HFF-Myc (cell line): ENCODE results near the gene CYP26C1.

Experiments used
- DNase-seq: peaks from one replicate; pipeline ENCODE4 v3.0.0-alpha.2; 2011; ENCODE audit warnings: low read depth; ENCODE audit errors: extremely low read depth
- H3K4me3 ChIP-seq: replicated peaks from 2 replicates; pipeline ENCODE4 v1.5.1; 2011; ENCODE audit warnings: low read depth, mild to moderate bottlenecking, control low read depth, low read length
- TF ChIP-seq, protein P1 (sequence below): IDR thresholded peaks from 2 replicates; pipeline ENCODE4 v1.5.1; 2012; ENCODE audit warnings: mild to moderate bottlenecking, low read depth, low read length, control low read depth; ENCODE audit errors: missing control alignments

Gene CYP26C1

DNA sequence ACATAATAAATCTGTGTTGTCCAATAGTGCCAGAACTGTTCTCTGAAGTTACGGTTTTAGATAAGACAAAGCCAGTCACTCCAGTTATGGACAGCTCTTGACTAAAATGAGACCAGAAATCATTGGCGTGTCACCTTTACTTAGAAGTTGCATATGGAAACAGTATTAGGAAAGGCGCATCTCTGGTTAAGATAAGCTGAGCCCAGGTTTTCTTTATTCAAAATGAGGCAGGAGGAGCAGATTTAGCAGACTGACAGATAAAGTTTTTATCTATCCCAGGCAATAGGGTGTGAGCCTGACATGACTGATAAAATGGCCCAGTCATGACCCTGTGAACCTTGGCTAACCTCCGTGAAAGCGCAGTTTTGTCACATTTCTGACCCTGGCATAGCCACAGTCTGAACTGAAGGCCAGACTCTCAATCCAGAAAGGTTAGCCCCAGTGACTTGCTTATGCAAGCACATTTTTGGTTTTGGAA is 17.3 kb downstream of the CYP26C1 start:
- TF ChIP-seq, protein P1, sequence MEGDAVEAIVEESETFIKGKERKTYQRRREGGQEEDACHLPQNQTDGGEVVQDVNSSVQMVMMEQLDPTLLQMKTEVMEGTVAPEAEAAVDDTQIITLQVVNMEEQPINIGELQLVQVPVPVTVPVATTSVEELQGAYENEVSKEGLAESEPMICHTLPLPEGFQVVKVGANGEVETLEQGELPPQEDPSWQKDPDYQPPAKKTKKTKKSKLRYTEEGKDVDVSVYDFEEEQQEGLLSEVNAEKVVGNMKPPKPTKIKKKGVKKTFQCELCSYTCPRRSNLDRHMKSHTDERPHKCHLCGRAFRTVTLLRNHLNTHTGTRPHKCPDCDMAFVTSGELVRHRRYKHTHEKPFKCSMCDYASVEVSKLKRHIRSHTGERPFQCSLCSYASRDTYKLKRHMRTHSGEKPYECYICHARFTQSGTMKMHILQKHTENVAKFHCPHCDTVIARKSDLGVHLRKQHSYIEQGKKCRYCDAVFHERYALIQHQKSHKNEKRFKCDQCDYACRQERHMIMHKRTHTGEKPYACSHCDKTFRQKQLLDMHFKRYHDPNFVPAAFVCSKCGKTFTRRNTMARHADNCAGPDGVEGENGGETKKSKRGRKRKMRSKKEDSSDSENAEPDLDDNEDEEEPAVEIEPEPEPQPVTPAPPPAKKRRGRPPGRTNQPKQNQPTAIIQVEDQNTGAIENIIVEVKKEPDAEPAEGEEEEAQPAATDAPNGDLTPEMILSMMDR: no peak
- no peak for DNase-seq
- H3K4me3 ChIP-seq: no peak overlapping the region

DNA sequence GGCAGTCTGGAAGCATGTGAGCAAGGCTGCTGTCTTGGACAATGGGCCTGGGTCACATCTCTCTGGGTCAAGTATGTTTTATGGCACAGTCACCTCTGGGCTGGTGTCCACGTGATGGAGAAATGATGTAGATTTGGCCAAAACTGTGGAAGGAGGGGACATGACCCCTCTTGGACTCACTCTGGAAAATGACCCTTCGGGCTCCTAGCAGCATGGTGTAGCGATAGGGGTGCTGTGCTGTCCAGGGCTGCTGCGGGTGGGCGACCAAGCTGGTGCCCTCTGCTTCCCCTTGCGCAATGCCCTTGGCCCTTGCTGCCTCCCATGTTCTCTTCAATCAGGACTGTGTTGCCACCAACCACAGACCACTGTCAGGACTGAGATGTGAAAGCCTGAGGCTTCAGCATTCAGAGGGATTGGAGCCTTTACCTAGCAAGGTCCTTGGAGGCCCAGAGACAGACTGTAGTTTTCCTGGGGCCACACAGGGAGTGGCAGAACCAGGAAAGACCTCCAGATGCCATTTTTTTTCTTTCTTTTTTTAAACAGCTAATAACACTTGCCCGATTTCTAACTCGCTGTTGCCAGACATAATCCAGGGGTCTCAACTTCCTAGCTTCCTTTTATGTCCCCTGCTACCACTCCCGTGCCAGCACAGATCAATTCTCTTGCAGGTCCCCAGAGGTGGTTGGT is 19.2 kb downstream of the CYP26C1 start:
- TF ChIP-seq, protein P1: no peak
- DNase-seq: no peak

DNA sequence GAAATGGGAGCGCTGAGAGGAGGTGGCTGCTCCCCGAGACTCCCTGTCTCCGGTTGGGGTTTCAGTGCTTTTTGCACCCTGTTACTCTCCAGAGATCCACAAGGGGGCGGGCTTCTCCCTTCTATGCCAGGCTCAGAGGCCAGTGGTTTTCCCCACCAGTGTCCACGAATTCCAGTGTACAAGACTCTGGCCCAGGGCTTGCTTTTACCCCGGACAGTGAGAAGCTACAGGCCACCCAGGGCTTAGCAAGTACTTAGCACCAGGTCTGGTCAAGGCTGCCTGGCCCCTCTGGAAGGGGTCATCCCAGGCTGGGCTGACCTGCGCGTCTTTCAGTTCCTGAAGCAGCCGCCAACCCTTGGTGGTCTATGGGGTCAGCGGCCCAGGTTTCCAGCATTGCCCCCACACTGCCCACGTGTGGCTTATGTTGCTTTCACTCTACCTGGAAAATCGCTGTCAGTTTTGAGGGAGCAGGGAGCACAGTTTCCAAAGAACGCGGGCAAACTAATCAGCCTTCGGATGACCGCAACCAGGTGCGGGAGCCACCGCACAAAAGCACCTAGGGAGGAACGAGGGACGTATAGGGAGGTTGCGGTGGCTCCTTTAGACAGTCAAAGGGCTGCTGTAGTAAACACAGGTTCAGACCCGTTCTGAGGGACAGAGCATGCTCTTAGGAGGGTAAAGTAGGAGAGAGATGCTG is 19.9 kb downstream of the CYP26C1 start:
- TF ChIP-seq, protein P1: peak; percentile 89
- H3K4me3 ChIP-seq: no peak overlapping the region
- DNase-seq: no peak

More for the DNA sequence above, 19.2 kb downstream of the CYP26C1 start:
- H3K4me3 ChIP-seq: no peak overlapping the region

DNA sequence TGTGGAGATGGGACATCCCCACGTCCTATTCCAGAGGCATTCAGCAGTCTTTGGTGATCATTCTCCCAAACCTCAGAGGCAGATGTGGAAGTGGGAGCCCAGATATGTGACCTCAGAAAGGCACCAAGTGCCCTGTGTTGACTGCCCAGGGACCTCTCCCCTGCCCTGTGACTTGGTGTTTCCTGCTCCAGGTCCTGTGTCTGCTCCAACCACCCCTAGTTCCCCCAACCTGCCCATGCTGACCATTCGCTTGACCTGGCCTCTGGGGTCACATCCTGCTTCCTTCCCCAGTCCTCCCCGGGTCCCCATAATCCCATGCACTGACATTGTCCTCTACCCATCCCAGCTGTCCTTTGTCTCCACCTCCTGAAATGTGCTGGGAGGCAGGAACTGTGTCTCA is 20.7 kb downstream of the CYP26C1 start:
- DNase-seq: no peak
- no peak overlapping the region for H3K4me3 ChIP-seq
- TF ChIP-seq, protein P1: no peak

DNA sequence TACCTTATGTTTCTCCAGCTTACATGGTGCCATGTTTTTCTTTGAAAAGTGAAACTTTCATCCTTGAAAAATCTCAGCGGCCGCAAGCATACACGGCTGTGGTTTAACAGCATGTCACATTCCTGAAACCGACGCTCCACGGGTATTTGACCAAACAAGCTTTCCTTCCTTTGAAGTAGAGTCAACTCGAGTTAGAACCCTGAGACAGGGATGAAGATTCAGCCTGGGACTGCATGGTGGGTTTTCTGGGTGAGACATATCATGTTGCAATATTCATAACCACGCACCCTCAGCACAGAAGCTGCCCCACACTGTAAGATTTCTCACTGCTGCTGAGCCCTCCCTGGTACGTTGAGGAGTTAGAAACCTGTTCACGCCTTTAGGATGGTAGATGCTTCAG is 21.2 kb downstream of the CYP26C1 start:
- no peak overlapping the region for H3K4me3 ChIP-seq
- no peak for DNase-seq
- TF ChIP-seq, protein P1: no peak

DNA sequence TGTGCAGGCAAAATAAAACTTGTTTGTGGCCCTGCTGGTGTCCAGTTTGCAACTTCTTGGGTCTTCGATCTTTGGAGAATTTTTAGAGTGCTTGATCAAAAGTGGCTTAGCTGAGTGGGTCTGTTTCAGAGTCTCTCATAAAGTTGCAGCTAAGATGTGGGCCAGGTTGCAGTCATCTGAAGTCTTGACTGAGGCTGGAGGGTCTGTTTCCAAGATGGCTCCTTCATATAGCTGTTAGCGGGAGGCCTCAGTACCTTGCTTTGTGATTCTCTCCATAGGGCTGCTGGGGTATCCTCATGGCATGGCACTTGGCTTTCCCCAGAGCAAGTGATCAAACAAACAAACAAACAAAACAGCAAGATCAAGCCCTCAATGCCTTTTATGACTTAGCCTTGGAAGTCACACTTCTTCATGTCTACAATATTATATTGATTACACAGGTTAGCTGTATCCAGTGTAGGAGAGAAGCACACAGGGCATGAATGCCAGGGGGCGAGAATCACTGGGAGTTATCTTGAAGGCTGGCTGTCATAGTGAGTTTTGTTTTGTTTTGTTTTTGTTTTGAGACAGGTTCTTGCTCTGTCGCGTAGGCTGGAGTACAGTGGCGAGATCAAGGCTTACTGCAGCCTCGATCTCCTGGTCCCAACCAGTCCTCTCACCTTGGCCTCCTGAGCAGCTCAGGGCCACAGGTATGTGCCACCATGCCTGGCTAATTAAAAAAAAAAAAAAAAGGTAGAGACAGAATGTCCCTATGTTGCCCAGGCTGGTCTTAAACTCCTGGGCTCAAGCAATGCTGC is 23.3 kb downstream of the CYP26C1 start:
- TF ChIP-seq, protein P1: no peak
- no peak for DNase-seq
- no peak overlapping the region for H3K4me3 ChIP-seq
